HUES6 (cell line): ENCODE results near the gene CLRN2.

Experiments used
- H3K27ac ChIP-seq: 2 replicates; pipeline ENCODE4 v1.7.0; 2013; ENCODE audit warnings: low read depth, mild to moderate bottlenecking, low read length, inconsistent platforms
- H3K27me3 ChIP-seq: 2 replicates; pipeline ENCODE4 v1.6.1; 2013; ENCODE audit warnings: low read length; ENCODE audit not compliant: control insufficient read depth, insufficient read depth
- H3K36me3 ChIP-seq: 2 replicates; pipeline ENCODE4 v1.6.1; 2013; ENCODE audit warnings: low read length; ENCODE audit not compliant: control insufficient read depth, insufficient read depth
- H3K4me1 ChIP-seq: 2 replicates; pipeline ENCODE4 v1.6.1; 2013; ENCODE audit warnings: low read length; ENCODE audit not compliant: control insufficient read depth, insufficient read depth
- H3K4me3 ChIP-seq: 2 replicates; pipeline ENCODE4 v1.5.1; 2013; ENCODE audit warnings: low read depth, low read length
- H3K9ac ChIP-seq: one replicate; pipeline ENCODE4 v1.6.1; 2013; ENCODE audit warnings: mild to moderate bottlenecking, low read length
- H3K9me3 ChIP-seq: 2 replicates; pipeline ENCODE4 v1.6.1; 2013; ENCODE audit warnings: low read depth, low read length; ENCODE audit not compliant: control insufficient read depth, insufficient read depth

Gene CLRN2

GRCh38 chr4:17514865-17515264 is at the start of gene CLRN2:
Gene CLRN2, plus strand, starts transcription at chr4:17515165. Its CDS starts 102 bp downstream, at chr4:17515267.
- Histone ChIP-seq H3K9me3 (no peaks in the 10 kb centered on the region), H3K4me1 (peaks cover 14% of the 10 kb centered on the region), H3K4me3 (no peak within 1 kb of the TSS), H3K27me3 (no peaks in the 10 kb centered on the region; the same call in 1 of the 2 replicates), H3K27ac (no peak within 1 kb of the TSS), H3K9ac (no peak within 1 kb of the TSS), H3K36me3 (no peaks in the 10 kb centered on the region; the same call in 1 of the 2 replicates)

- H3K4me3 ChIP-seq, result no peak overlapping the region
- H3K4me1 ChIP-seq, result no peaks in the 10 kb centered on the region
These were observed 46.2 kb upstream of the CLRN2 start for GRCh38 chr4:17468619-17469221.

GRCh38 chr4:17469931-17470674 is 44.9 kb upstream of the CLRN2 start:
- no peak overlapping the region for H3K27ac ChIP-seq
- H3K9me3 ChIP-seq, result no peaks in the 10 kb centered on the region
- no peak overlapping the region for H3K4me3 ChIP-seq

More at GRCh38 chr4:17468619-17469221, 46.2 kb upstream of the CLRN2 start:
- H3K9me3 ChIP-seq, result no peaks in the 10 kb centered on the region
- H3K27me3 ChIP-seq, result no peaks in the 10 kb centered on the region
- no peak overlapping the region for H3K9ac ChIP-seq
- no peaks in the 10 kb centered on the region for H3K36me3 ChIP-seq
- H3K27ac ChIP-seq, result no peak overlapping the region

GRCh38 chr4:17475481-17475880 is 39.5 kb upstream of the CLRN2 start:
- no peaks in the 10 kb centered on the region for H3K36me3 ChIP-seq
- no peak overlapping the region for H3K27ac ChIP-seq
- no peak overlapping the region for H3K9ac ChIP-seq
- H3K4me3 ChIP-seq, result no peak overlapping the region
- H3K9me3 ChIP-seq, result no peaks in the 10 kb centered on the region
- no peaks in the 10 kb centered on the region for H3K27me3 ChIP-seq
- H3K4me1 ChIP-seq, result no peaks in the 10 kb centered on the region

More at GRCh38 chr4:17469931-17470674, 44.9 kb upstream of the CLRN2 start:
- Histone ChIP-seq H3K9ac (no peak overlapping the region), H3K4me1 (no peaks in the 10 kb centered on the region), H3K27me3 (no peaks in the 10 kb centered on the region), H3K36me3 (no peaks in the 10 kb centered on the region)

GRCh38 chr4:17476853-17477252 is 38.1 kb upstream of the CLRN2 start:
- no peak overlapping the region for H3K4me3 ChIP-seq

GRCh38 chr4:17477774-17478472 is 37.0 kb upstream of the CLRN2 start:
- Histone ChIP-seq H3K36me3 (0 out of 2 replicates have a peak, but pooled peaks cover under 1% of the 10 kb centered on the region), H3K9me3 (peaks cover 4% of the 10 kb centered on the region; the same call in 1 of the 2 replicates), H3K4me1 (no peaks in the 10 kb centered on the region), H3K27ac (no peak overlapping the region), H3K27me3 (no peaks in the 10 kb centered on the region), H3K9ac (no peak overlapping the region), H3K4me3 (no peak overlapping the region)

More at GRCh38 chr4:17476853-17477252, 38.1 kb upstream of the CLRN2 start:
- Histone ChIP-seq H3K36me3 (no peaks in the 10 kb centered on the region), H3K27me3 (no peaks in the 10 kb centered on the region), H3K9ac (no peak overlapping the region), H3K4me1 (no peaks in the 10 kb centered on the region), H3K27ac (no peak overlapping the region), H3K9me3 (peaks cover 4% of the 10 kb centered on the region; the same call in 1 of the 2 replicates)

GRCh38 chr4:17480210-17480927 is 34.6 kb upstream of the CLRN2 start:
- peaks cover 6% of the 10 kb centered on the region; the same call in 1 of the 2 replicates for H3K36me3 ChIP-seq
- H3K4me1 ChIP-seq, result no peaks in the 10 kb centered on the region
- no peak overlapping the region for H3K9ac ChIP-seq
- H3K4me3 ChIP-seq, result no peak overlapping the region
- peaks cover 4% of the 10 kb centered on the region; the same call in 1 of the 2 replicates for H3K9me3 ChIP-seq
- H3K27me3 ChIP-seq, result no peaks in the 10 kb centered on the region
- no peak overlapping the region for H3K27ac ChIP-seq

GRCh38 chr4:17480955-17481354 is 34.0 kb upstream of the CLRN2 start:
- Histone ChIP-seq H3K36me3 (peaks cover 6% of the 10 kb centered on the region; the same call in 1 of the 2 replicates), H3K4me3 (no peak overlapping the region), H3K27ac (no peak overlapping the region), H3K9ac (no peak overlapping the region), H3K9me3 (peaks cover 4% of the 10 kb centered on the region; the same call in 1 of the 2 replicates), H3K27me3 (no peaks in the 10 kb centered on the region), H3K4me1 (no peaks in the 10 kb centered on the region)

GRCh38 chr4:17482716-17483115 is 32.2 kb upstream of the CLRN2 start:
- Histone ChIP-seq H3K27ac (no peak overlapping the region), H3K36me3 (peaks cover 17% of the 10 kb centered on the region), H3K4me1 (no peaks in the 10 kb centered on the region), H3K27me3 (no peaks in the 10 kb centered on the region), H3K9ac (no peak overlapping the region), H3K9me3 (peaks cover 4% of the 10 kb centered on the region; the same call in 1 of the 2 replicates), H3K4me3 (no peak overlapping the region)

- H3K27ac ChIP-seq, result no peak overlapping the region
- H3K9ac ChIP-seq, result no peak overlapping the region
- H3K27me3 ChIP-seq, result no peaks in the 10 kb centered on the region
These were observed 25.8 kb upstream of the CLRN2 start for GRCh38 chr4:17489123-17489522.

More at GRCh38 chr4:17489123-17489522, 25.8 kb upstream of the CLRN2 start:
- Histone ChIP-seq H3K9me3 (no peaks in the 10 kb centered on the region), H3K4me3 (no peak overlapping the region), H3K36me3 (peaks cover 45% of the 10 kb centered on the region), H3K4me1 (peaks cover 6% of the 10 kb centered on the region)
